Measurements from ENCODE around the gene TPX2. TPM values are rescaled to one million over a fixed set of nuclear protein-coding genes. Genes with fewer than 3 reads are reported as not detected.

Gene TPX2, protein sequence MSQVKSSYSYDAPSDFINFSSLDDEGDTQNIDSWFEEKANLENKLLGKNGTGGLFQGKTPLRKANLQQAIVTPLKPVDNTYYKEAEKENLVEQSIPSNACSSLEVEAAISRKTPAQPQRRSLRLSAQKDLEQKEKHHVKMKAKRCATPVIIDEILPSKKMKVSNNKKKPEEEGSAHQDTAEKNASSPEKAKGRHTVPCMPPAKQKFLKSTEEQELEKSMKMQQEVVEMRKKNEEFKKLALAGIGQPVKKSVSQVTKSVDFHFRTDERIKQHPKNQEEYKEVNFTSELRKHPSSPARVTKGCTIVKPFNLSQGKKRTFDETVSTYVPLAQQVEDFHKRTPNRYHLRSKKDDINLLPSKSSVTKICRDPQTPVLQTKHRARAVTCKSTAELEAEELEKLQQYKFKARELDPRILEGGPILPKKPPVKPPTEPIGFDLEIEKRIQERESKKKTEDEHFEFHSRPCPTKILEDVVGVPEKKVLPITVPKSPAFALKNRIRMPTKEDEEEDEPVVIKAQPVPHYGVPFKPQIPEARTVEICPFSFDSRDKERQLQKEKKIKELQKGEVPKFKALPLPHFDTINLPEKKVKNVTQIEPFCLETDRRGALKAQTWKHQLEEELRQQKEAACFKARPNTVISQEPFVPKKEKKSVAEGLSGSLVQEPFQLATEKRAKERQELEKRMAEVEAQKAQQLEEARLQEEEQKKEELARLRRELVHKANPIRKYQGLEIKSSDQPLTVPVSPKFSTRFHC
- 100 to 1,000 TPM; 114 to 132 TPM for total RNA-seq

DNA sequence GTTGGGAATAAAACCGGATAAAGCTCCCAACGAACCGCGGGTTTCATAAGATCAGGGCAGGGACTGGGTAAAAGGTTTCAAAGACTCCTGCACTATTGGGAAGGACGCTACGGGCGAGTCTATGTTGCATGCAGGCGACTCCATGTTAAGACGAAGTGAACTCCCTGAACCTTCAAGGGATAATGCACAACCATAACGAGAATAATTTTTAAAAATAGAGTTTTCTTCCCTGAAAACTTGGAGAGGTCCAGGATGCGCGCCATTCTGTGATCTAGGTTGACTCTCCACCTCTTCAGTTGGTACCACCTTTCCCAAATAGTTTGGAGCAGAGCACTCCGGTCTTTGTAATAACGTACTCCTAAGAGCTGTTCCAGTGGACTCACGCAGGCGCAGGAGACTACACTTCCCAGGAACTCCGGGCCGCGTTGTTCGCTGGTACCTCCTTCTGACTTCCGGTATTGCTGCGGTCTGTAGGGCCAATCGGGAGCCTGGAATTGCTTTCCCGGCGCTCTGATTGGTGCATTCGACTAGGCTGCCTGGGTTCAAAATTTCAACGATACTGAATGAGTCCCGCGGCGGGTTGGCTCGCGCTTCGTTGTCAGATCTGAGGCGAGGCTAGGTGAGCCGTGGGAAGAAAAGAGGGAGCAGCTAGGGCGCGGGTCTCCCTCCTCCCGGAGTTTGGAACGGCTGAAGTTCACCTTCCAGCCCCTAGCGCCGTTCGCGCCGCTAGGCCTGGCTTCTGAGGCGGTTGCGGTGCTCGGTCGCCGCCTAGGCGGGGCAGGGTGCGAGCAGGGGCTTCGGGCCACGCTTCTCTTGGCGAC lies at the start of gene TPX2:
TSS of gene TPX2 (plus strand) at position 562 of the 821 bp plus-strand sequence. CDS start 18,187 bp downstream, outside the sequence.
- H3K27ac Mint-ChIP-seq, result no peak within 1 kb of the TSS
- peaks cover 0 to 7% of the 10 kb centered on the region in 2 donors for H3K36me3 Mint-ChIP-seq (ENCODE audit: insufficient read depth in 2 of 2)

DNA sequence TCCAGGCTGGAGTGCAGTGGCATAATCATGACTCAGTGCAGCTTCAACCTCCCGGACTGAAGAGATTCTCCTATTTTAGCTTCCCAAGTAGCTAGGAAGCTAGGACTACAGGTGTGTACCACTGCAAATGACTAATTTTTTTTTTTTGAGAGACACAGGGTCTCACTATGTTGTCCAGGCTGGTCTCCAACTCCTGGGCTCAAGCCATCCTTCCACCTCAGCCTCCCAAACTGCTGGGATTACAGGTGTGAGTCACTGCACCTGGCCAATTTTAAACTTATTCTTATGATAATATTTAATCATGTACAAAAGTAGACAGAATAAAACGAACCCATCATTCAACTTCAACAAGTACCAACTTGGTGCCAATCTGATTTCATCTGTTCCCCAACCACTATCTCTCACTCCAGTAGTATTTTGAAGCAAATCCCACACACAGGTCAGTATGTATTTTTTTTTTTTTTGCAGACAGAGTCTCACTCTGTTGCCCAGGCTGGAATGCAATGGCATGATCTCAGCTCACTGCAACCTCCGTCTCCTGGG lies 48.9 kb upstream of the TPX2 start:
- Mint-ChIP-seq H3K36me3 (ENCODE audit: insufficient read depth in 2 of 2) (peaks cover 14 to 34% of the 10 kb centered on the region in 2 donors), H3K9me3 (no peaks in the 10 kb centered on the region), H3K27me3 (ENCODE audit: low read depth) (no peaks in the 10 kb centered on the region), H3K4me3 (no peak overlapping the region), H3K4me1 (ENCODE audit: low read depth) (peaks cover 84% of the 10 kb centered on the region), H3K27ac (peak overlapping the region; percentile 76)
- no peak for DNase-seq
- ATAC-seq (replicated peaks in 1 of 2), result no peak

More for the DNA sequence above, at the start of gene TPX2:
- H3K9me3 Mint-ChIP-seq, result no peaks in the 10 kb centered on the region
- H3K4me3 Mint-ChIP-seq, result no peak within 1 kb of the TSS
- no peaks in the 10 kb centered on the region for H3K4me1 Mint-ChIP-seq (ENCODE audit: low read depth)
- DNase-seq, result peak; percentile 85 to 88
- peaks cover 3% of the 10 kb centered on the region for H3K27me3 Mint-ChIP-seq (ENCODE audit: low read depth)
- peak; percentile 96 to 97 for ATAC-seq (replicated peaks in 1 of 2)

DNA sequence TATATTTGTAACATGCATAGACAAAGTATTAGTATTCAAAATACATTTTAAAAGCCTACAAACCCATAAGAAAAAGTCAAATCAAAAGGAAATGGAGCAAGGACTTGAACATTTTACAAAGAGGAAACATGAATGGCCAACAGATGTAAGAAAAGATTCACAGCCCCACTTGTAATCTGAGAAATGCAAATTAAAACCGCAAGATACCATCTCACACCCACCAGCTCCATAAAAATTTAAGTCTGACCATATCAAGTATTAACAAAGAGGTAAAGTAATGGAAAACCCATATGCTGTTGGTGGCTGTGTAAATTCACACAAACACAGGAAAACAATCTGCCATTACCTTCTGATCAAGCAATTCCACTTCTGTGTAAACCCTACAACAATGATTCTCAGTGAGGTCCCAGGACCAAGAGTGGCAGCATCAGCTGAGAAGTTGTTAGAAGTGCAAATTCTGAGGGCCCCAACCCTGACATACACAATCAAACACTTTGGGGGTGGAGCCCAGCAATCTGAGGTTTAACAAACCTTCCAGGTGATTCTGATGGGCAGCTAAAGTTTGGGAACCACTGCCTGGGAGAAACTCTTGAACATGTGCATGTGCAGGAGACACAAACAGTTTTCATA lies 47.3 kb upstream of the TPX2 start:
- peak overlapping the region; percentile 82 for H3K27ac Mint-ChIP-seq
- H3K9me3 Mint-ChIP-seq, result no peaks in the 10 kb centered on the region
- no peaks in the 10 kb centered on the region for H3K27me3 Mint-ChIP-seq (ENCODE audit: low read depth)
- no peak for ATAC-seq (replicated peaks in 1 of 2)
- DNase-seq, result no peak
- peaks cover 84% of the 10 kb centered on the region for H3K4me1 Mint-ChIP-seq (ENCODE audit: low read depth)
- H3K4me3 Mint-ChIP-seq, result peak overlapping the region in 1 of 2 donors; percentile 4
- peaks cover 13 to 34% of the 10 kb centered on the region in 2 donors for H3K36me3 Mint-ChIP-seq (ENCODE audit: insufficient read depth in 2 of 2)

DNA sequence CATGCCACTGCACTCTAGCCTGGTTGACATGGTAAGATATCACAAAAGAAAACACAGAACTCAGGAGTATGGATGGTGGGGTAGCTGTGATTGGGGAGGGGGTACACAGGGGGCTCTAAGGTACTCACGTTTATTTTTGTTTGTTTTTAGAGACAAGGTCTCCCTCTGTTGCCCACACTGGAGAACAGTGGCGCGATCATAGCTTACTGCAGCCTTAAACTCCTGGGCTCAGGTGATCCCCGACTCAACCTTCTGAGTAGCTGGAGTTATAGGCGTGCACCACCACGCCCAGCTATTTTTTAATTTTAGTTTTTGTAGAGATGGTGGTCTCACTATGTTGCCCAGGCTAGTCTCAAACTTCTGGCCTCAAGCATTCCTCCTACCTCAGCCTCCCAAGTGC lies 45.7 kb upstream of the TPX2 start:
- H3K36me3 Mint-ChIP-seq (ENCODE audit: insufficient read depth in 2 of 2), result peaks cover 9 to 32% of the 10 kb centered on the region in 2 donors
- H3K27me3 Mint-ChIP-seq (ENCODE audit: low read depth), result no peaks in the 10 kb centered on the region
- H3K27ac Mint-ChIP-seq, result no peak overlapping the region
- peaks cover 83% of the 10 kb centered on the region for H3K4me1 Mint-ChIP-seq (ENCODE audit: low read depth)
- no peaks in the 10 kb centered on the region for H3K9me3 Mint-ChIP-seq
- DNase-seq, result no peak
- no peak overlapping the region for H3K4me3 Mint-ChIP-seq
- ATAC-seq (replicated peaks in 1 of 2), result no peak

DNA sequence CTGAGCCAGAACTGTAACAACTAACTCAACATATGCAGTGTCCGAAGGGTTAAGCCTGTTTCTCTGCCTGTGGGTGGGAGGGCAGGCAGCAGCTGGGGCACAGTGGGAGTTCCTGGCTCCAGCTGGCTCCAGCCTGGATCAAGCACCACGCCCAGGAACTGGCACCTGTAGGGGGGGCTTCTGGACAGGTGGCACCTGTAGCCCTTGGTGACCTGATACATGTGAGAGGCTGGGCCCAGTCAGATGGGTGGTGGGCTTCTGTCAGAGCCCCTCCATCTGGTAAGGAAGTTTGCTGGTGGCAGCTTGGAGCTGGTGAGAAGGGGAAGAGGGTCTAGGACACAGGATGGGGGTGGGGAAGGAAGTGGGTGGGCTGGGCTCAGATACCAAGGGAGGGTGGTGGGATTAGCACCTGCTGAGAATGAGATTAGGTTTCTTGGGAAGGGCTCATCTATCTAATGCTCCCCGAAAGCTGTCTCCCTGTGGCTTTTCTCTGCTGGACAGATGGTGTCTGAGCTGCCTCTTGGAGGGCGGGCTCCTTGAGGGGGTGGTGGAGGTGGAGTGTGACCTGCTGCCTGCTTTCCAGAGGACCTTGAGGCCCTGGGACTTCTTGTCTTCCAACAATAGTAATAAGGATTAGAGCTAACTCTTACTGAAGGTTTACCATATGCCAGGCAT lies 45.0 kb upstream of the TPX2 start:
- H3K4me1 Mint-ChIP-seq (ENCODE audit: low read depth), result peaks cover 83% of the 10 kb centered on the region
- H3K36me3 Mint-ChIP-seq (ENCODE audit: insufficient read depth in 2 of 2), result peaks cover 9 to 32% of the 10 kb centered on the region in 2 donors
- no peak for DNase-seq
- H3K27ac Mint-ChIP-seq, result peak overlapping the region; percentile 72
- no peak for ATAC-seq (replicated peaks in 1 of 2)
- H3K9me3 Mint-ChIP-seq, result no peaks in the 10 kb centered on the region
- no peaks in the 10 kb centered on the region for H3K27me3 Mint-ChIP-seq (ENCODE audit: low read depth)
- H3K4me3 Mint-ChIP-seq, result no peak overlapping the region

DNA sequence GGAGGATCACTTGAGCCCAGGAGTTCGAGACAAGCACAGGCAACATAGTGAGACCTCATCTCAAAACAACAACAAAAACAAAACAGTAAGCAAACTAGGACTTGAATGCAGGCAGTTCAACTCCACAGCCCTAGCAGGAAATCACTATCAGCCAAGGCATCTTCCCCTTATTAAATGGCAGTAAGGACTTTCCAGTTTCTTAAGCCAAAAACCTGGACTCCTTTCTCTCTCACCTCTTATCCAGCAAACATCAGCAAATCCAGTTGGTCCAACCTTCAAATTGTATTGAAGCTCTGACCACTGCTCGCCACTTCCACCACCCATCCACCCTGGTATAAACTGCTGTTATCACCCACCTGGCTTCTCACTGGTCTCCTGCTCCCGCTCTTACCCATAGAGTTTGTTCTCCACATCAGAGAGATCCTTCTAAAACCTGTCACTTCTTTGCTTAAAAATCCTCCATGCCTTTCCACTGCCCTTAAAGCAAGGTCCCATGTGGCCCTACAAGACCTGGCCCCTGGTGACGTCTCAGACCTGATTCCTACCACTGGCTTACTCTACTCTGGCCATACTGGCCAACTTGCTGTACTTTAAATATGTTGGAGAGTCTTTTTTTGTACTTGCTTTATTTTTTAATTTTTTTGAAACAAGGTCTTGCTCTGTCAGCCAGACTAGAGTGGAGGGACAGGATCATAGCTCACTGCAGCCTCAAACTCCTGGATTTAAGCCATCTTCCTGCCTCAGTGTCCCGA lies 44.1 kb upstream of the TPX2 start:
- peak overlapping the region; percentile 72 for H3K27ac Mint-ChIP-seq
- no peaks in the 10 kb centered on the region for H3K27me3 Mint-ChIP-seq (ENCODE audit: low read depth)
- H3K9me3 Mint-ChIP-seq, result no peaks in the 10 kb centered on the region
- peaks cover 9 to 35% of the 10 kb centered on the region in 2 donors for H3K36me3 Mint-ChIP-seq (ENCODE audit: insufficient read depth in 2 of 2)
- no peak for ATAC-seq (replicated peaks in 1 of 2)
- peaks cover 85% of the 10 kb centered on the region for H3K4me1 Mint-ChIP-seq (ENCODE audit: low read depth)
- no peak for DNase-seq
- H3K4me3 Mint-ChIP-seq, result no peak overlapping the region

DNA sequence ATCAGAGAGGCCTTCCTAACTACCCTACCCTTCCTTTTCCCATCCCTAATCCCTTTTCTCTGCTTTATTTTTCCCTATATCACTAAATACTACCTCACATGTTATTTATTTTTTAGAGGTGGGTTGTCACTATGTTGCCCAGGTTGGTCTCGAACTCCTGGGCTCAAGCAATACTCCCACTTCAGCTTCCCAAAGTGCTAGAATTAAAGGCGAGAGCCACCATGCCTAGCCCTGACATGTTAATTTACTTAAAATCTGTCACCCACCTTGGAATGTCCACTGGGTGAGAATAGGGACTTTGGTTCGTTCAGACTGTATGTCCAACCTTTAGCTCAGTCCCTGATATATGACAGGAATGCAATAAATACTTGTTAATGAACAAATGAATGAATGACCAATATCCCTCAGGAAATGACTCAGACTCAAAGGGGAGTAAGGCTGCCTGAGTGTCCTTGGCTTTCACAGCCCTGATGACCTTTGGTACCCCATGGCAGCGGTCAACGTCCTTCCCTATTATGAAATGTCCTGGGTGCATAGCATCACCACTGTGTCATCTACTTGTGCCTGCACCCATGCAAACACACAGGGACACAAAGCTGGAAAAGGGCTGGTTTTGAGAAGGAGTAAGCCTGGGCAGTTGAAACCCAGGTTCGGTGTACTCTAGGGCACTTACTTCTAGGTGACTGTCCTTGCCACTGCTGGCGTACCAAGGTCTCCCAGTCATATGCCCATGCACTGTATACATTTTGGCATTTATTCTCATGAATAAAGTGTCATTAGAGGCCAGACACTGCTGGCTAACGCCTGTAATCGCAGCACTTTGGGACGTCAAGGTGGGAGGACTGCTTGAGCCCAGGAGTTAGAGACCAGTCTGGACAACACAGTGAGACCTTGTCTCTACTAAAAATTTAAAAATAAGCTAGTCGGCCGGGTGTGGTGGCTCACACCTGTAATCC lies 43.0 kb upstream of the TPX2 start:
- ATAC-seq (replicated peaks in 1 of 2), result no peak
- H3K4me3 Mint-ChIP-seq, result no peak overlapping the region
- peaks cover 9 to 38% of the 10 kb centered on the region in 2 donors for H3K36me3 Mint-ChIP-seq (ENCODE audit: insufficient read depth in 2 of 2)
- H3K9me3 Mint-ChIP-seq, result peaks cover 0 to 1% of the 10 kb centered on the region in 2 donors
- no peaks in the 10 kb centered on the region for H3K27me3 Mint-ChIP-seq (ENCODE audit: low read depth)
- DNase-seq, result no peak
- peaks cover 90% of the 10 kb centered on the region for H3K4me1 Mint-ChIP-seq (ENCODE audit: low read depth)
- peak overlapping the region; percentile 72 for H3K27ac Mint-ChIP-seq

DNA sequence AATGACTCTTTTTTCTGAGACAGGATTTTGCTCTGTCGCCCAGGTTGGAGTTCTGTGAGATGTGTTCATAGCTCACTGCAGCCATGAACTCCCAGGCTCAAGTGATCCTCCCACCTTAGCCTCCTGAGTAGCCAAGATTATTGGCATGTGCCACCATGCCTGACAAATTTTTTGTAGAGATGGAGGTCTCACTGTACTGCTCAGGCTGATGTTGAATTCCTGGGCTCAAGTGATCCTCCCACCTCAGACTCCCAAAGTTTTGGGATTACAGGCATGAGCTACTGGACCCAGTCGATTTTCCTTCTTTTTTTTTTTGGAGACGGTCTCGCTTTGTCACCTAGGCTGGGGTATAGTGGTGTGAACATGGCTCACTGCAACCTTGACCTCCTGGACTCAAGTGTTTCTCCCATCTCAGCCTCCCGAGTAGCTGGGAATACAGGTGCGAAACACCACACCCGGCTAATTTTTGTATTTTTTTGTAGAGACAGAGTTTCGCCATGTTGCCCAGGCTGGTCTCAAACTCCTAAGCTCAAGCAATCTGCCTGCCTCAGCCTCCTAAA lies 40.8 kb upstream of the TPX2 start:
- peaks cover 0 to 1% of the 10 kb centered on the region in 2 donors for H3K9me3 Mint-ChIP-seq
- H3K27me3 Mint-ChIP-seq (ENCODE audit: low read depth), result no peaks in the 10 kb centered on the region
- ATAC-seq (replicated peaks in 1 of 2) (no peak), DNase-seq (no peak)
- peaks cover 9 to 38% of the 10 kb centered on the region in 2 donors for H3K36me3 Mint-ChIP-seq (ENCODE audit: insufficient read depth in 2 of 2)
- peaks cover 84% of the 10 kb centered on the region for H3K4me1 Mint-ChIP-seq (ENCODE audit: low read depth)
- peak overlapping the region; percentile 99 for H3K27ac Mint-ChIP-seq
- H3K4me3 Mint-ChIP-seq, result peak overlapping the region; percentile 65 to 92

DNA sequence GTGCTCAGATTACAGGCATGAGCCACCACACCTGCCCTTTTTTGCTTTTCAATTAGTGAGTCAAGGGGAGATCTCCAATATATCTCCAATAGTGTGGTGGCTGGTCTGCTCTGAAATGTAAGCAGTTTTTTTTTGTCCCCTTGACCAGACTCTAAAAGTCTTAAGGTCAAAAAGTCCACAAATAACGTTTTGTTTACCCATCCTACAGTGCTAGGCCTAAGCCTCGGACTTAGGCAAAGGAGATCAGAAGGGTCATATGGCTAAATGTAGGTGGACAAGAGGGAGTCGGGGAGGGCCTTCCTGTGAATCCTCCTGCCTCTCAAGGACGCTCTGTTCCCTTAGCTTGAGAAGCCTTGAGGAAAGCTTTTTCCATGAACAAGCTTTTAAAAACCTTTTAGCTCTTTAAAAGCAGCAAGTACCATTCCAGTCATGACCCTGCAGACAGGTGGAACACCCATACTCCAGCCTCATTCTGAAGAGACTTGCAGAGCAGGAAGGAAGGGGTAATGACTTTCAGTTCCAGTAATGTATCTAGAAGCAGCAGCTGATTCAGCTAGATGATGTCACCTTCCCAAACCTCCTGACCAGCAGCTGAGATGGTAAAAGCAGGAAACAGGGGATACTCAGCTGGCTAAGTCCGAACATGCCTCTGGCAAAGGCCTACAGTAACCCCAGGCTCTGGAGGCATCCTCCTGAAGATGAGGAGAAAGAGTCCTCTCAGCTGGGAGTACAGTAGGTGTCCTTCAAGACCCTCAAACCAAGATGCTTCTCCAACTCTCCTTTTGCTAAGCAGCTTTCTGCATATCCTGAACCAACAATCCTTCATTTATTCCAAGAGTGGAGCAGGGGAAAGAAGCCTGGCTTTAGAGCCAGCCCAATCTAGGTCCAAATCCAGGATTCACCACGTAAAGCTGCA lies 40.0 kb upstream of the TPX2 start:
- peak; percentile 90 to 96 for ATAC-seq (replicated peaks in 1 of 2)
- peak overlapping the region; percentile 99 for H3K27ac Mint-ChIP-seq
- H3K27me3 Mint-ChIP-seq (ENCODE audit: low read depth), result no peaks in the 10 kb centered on the region
- peaks cover 9 to 38% of the 10 kb centered on the region in 2 donors for H3K36me3 Mint-ChIP-seq (ENCODE audit: insufficient read depth in 2 of 2)
- peak; percentile 32 to 40 for DNase-seq
- peak overlapping the region; percentile 65 to 92 for H3K4me3 Mint-ChIP-seq
- H3K4me1 Mint-ChIP-seq (ENCODE audit: low read depth), result peaks cover 80% of the 10 kb centered on the region
- peaks cover 0 to 1% of the 10 kb centered on the region in 2 donors for H3K9me3 Mint-ChIP-seq

Data from activated T-cell treated with anti-CD3 and anti-CD28 coated beads, Interleukin-2, amount 50 U/mL, for 72 hours (primary cell).